Fibroblast of lung (primary cell): Measurements from ENCODE around the gene LPIN3.

Experiments
- EZH2 ChIP-seq: IDR thresholded peaks from 2 replicates; pipeline ENCODE4 v1.5.1; 2012; ENCODE audit warnings: low read length, control low read depth, mild to moderate bottlenecking; ENCODE audit errors: missing control alignments
- TF ChIP-seq, protein P1 (sequence below), 2 donors: IDR thresholded peaks in 1 of 2; conservative IDR thresholded peaks in 1 of 2; 1 replicate in 1 of 2; 2 replicates in 1 of 2; pipeline ENCODE4 v1.5.1; 2011 to 2012; ENCODE audit warnings: low read length in 2 of 2, control low read depth in 1 of 2, inconsistent platforms in 1 of 2, low read depth in 1 of 2, mild to moderate bottlenecking in 1 of 2

DNA sequence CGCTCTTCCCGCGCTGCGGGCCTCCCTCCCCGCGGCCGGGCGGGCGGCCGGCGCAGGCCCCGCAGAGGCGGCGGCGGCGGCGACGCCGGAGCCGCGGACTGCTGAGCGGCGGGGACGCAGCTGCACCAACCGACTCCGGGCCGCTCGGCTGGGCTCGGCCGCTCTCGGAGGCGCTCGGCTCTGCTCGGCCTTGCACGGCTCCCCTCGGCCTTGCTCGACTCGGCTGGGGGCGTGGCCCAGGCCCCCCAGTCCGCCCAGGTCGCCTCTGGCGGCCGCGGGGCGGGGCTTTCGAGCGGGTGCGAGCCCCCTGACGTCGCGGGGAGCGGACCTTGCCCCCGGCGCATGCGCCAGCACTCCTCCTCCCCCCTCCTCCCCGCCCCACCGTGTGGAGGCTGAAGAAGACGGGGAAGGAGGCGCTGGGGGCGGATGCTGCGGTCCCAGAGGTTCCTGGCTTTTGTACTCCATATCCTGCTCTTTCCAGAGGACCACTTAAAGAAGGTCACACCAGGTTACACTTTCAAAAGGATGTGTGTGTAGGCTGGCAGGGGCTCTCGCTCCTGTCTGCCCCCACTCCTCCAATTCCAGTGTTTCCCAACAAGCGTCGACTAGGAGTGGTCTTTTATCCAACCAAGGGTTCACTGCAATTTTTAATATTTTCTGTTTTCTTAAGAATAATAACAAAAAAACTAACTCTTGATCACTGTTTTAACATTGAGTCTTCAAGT, 22.9 kb upstream of the LPIN3 start, which contains the start of gene ZHX3:
- no peak for TF ChIP-seq EZH2
- TF ChIP-seq, protein P1, sequence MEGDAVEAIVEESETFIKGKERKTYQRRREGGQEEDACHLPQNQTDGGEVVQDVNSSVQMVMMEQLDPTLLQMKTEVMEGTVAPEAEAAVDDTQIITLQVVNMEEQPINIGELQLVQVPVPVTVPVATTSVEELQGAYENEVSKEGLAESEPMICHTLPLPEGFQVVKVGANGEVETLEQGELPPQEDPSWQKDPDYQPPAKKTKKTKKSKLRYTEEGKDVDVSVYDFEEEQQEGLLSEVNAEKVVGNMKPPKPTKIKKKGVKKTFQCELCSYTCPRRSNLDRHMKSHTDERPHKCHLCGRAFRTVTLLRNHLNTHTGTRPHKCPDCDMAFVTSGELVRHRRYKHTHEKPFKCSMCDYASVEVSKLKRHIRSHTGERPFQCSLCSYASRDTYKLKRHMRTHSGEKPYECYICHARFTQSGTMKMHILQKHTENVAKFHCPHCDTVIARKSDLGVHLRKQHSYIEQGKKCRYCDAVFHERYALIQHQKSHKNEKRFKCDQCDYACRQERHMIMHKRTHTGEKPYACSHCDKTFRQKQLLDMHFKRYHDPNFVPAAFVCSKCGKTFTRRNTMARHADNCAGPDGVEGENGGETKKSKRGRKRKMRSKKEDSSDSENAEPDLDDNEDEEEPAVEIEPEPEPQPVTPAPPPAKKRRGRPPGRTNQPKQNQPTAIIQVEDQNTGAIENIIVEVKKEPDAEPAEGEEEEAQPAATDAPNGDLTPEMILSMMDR (conservative IDR thresholded peaks at IDR 0.05 in 1 of 2, IDR thresholded peaks at IDR 0.05 in 1 of 2; ENCODE audit: low read depth in 1 of 2, low read length in 2 of 2) = no peak
